ENCODE results near the gene ZAP70. TPM values are rescaled to one million over a fixed set of nuclear protein-coding genes. Genes with fewer than 3 reads are reported as not detected.

ZAP70 gene
- total RNA-seq, 1 donor from 2014 or later = 364 TPM

GRCh38 chr2:97769711-97770110 is 56.3 kb downstream of the ZAP70 start:
- intact Hi-C loops (cut with micrococcal nuclease) = no loop called here

DNA sequence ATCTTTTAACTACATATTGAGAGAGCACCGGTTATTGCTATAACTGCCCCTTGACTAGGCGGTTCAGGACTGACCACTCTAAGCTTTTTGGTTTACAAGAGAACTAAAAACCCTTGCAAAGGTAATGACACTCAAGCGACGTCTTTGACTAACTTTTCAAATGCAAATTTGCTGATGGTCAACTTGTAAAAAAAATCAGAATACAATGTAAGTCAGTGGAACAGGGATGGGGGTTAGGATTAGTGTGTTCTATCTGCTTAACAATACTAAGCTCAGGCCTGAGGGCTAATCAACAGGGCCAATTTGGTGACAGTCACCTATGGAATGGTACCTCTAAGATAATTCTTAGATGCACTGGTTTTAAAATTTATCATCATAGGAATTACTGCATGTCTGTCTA is 57.1 kb downstream of the ZAP70 start:
- intact Hi-C loops (cut with micrococcal nuclease) = no loop called here

- intact Hi-C loops (cut with micrococcal nuclease) = no loop called here
Observed at GRCh38 chr2:97774425-97774824, 61.0 kb downstream of the ZAP70 start.

DNA sequence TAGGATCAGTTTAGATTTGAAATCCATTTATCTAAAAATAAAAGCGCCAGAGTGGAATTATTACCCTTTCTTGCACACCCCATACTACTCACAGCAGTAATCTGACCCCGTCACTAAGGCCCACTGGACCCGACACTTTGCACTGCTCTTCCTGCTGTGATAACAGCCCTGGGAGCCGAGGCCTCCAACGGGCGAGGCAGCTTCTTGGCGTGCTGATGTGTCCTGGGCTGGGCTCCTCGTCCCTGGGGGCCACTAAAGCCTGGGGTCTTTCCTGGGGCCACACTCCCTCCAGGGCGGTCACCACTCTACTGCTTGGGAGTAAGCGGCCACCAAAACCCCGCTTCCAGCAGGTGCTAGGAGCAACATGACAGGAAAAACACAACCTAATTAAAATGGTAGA is 61.7 kb downstream of the ZAP70 start:
- intact Hi-C loops (cut with micrococcal nuclease) = no loop called here

- intact Hi-C loops (cut with micrococcal nuclease) = no loop called here
Observed at GRCh38 chr2:97779141-97779540, 65.8 kb downstream of the ZAP70 start.

DNA sequence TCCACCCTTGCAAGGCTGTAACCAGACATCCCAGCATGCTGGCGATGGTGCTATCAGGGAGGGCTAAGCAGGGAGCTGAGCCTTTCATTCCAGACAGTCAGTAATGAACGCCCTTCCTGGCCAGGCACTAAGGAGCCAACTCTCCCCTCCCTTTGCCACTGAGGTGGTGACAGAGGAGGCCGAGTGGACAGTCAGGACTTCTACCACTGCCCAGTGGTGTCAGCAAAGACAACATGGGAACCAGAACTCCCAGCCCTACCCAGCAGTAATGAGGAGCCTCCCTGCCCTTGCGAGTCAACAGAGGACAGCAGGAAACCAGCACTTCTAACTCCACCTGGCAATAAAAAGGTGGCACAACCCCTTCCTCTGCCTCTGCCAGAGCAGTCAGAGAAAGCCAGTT is 68.6 kb downstream of the ZAP70 start:
- intact Hi-C loops (cut with micrococcal nuclease) = no loop called here

DNA sequence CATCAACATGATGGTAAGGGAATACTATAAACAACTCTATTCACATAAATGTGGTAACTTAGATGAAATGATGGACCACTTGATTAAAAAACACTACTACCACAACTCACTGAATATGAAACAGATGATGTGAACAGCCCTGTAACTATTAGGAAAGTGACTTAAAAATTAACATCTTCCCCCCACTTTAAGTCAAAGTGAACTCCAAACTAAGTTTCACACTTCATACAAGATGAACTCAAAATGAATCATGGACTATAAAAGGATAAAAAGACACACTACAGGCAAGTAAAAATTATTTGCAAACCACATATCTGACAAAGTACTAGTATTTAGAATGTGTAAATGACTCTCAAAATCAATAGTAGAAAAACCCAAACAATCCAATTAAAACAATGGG is 71.6 kb downstream of the ZAP70 start:
- intact Hi-C loops (cut with micrococcal nuclease) = no loop called here

- intact Hi-C loops (cut with micrococcal nuclease) = no loop called here
Observed at GRCh38 chr2:97785818-97786217, 72.4 kb downstream of the ZAP70 start.

- intact Hi-C loops (cut with micrococcal nuclease) = no loop called here
Observed at GRCh38 chr2:97788986-97789644, 75.7 kb downstream of the ZAP70 start.

Other genes with a start within 250 kb of the ZAP70 start
- gene ANKRD36B, start 123.7 kb upstream of the ZAP70 start, total RNA-seq = 72.0 and 75.5 TPM in 2 replicates
- 200 and 209 TPM in 2 replicates for gene COX5B, start 67.5 kb upstream of the ZAP70 start, total RNA-seq
- gene ACTR1B, start 49.5 kb upstream of the ZAP70 start, total RNA-seq = 83.2 and 84.6 TPM in 2 replicates
- gene C2orf92, start 43.9 kb upstream of the ZAP70 start, total RNA-seq = 12.4 and 15.6 TPM in 2 replicates